ENCODE measurements around the gene TOP3A.

TOP3A gene

DNA sequence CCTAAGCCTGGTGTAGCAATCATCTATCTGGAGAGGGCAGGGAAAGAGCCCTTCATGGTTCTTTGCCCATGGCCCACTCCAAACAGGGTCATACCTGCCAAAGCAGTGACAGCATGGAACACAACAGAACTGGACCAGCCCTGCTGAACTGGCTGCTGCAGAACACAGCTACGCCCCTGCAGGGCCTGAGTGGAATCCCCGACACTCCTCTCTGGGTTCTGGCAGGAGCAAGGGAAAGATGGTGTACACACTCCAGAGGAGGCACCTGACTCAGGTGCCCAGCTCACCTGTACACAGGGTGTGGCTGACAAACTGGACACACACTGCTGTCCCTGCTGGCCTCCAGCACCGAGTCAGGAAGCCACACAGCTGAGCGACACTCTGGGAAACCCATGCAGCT lies 34.5 kb downstream of the TOP3A start:
- no peak for DNase-seq (ENCODE audit: low read depth in 2 of 2)

DNA sequence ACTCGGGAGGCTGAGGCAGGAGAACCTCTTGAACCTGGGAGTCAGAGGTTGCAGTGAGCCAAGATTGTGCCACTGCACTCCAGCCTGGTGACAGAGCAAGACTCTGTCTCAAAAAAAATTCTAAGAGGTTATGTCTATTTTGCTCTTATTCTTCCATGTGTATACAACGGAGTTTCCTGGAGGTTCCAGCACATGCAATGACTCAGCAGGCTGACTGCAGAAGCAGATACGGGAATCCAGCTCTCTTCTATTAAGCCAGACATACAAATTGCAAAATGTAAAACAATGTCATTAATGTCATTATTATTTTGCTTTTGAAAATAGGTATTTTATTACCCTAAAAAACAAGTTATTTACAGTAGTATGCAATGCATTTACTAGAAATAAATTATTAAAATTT lies 35.9 kb downstream of the TOP3A start:
- no peak for DNase-seq (ENCODE audit: low read depth in 2 of 2)

- DNase-seq (ENCODE audit: low read depth in 2 of 2) = no peak
Measured at GRCh38 chr17:18277076-18277475, 37.7 kb downstream of the TOP3A start.

DNA sequence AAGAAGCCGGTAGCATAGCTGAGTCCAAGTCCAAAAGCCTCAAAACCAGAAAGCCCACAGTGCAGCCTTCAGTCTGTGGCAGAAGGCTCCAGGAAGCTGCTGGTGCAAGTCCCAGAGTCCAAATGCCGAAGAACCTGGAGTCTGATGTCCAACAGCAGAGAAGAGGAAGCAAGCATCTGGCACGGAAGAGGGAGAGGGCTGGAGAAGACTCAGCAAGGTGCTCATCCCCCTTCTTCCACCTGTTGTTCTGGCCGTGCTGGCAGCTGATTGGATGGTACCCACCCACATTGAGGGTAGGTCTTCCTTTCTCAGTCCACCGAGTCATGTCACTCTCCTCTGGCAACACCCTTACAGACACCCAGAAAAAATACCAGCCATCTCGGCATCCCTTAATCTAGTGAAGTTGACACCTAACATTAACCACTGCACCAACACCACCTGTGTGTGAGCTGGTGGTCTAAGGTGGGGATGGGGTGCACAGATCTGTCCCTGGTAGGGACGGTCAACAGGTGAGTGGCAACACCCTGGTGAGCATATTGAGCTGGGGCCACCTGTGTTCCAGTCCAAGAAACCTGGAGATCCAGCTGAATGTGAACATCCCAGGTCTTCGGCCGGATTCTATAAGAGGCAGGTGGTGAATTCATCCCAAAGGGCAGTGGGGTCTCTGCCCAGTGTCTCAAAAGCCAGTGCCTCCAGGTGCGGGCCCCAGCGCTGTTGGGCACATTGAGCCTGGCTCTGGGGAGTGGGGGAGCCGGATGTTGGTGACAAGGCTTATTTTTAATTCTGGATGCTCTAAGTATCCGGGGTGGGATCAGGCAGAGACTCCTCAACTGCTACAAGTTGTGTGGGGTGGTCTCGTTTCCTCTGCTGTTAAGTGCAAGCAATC lies 44.5 kb downstream of the TOP3A start:
- DNase-seq (ENCODE audit: low read depth in 2 of 2) = no peak

GRCh38 chr17:18267927-18268711 lies 46.7 kb downstream of the TOP3A start:
- DNase-seq (ENCODE audit: low read depth in 2 of 2) = no peak

DNA sequence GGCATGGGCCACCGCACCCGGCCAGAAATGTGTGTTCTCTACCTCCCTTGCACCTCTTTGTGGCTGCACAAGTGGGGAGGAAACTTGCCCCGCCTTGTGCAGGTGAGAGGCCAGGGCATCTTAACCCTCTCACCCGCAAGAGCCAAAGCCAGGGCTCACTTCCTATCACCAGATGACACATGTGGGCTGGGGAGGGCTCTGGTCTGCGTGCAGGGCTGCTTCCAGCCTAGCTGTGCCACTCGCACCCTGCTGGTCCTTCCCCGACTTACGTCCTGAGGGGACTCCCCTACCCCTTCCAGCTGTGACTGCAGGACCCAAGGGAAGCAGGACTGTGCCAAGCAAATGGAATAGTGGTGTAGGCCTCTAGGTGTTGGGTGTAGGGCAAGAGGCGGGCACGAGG lies 47.4 kb downstream of the TOP3A start:
- no peak for DNase-seq (ENCODE audit: low read depth in 2 of 2)

DNA sequence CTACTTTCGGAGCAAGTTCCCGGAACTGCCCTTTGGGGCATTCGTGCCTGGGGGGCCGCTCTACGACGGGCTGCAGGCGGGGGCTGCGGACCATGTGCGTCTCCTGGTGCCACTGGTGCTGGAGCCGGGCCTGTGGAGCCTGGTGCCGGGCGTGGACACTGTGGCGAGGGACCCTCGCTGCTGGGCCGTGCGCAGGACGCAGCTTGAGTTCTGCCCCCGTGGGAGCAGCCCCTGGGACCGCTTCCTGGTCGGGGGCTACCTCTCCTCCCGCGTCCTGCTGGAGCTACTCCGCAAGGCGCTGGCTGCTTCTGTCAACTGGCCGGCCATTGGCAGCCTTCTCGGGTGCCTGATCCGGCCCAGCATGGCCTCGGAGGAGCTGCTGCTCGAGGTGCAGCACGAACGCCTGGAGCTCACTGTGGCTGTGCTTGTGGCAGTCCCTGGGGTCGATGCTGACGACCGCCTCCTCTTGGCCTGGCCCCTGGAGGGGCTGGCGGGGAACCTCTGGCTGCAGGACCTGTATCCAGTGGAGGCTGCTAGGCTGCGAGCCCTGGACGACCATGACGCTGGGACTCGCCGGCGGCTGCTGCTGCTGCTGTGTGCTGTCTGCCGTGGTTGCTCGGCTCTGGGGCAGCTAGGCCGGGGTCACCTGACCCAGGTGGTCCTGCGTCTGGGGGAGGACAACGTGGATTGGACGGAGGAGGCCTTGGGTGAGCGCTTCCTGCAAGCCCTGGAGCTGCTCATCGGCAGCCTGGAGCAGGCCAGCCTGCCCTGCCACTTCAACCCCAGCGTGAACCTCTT lies 50.7 kb downstream of the TOP3A start:
- DNase-seq (ENCODE audit: low read depth in 2 of 2) = no peak

DNA sequence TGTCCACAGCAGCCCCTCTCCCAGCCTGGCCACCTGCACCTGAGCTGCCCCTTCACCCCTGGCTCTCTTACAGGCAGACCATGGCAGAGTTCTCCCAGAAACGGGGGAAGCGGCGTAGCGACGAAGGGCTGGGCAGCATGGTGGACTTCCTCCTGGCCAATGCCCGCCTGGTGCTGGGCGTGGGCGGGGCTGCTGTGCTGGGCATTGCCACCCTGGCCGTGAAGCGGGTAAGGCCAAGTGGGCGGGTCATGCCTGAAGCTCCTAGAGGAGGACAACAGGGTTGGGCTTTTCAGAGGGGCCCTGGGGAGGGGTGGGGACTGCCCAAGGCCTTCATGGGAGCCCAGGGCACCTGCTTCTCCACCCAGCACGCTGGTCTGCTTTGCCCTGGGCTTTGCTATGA lies 52.2 kb downstream of the TOP3A start:
- no peak for DNase-seq (ENCODE audit: low read depth in 2 of 2)

- no peak for DNase-seq (ENCODE audit: low read depth in 2 of 2)
Measured at GRCh38 chr17:18262111-18262510, 52.7 kb downstream of the TOP3A start.

- no peak for DNase-seq (ENCODE audit: low read depth in 2 of 2)
Measured at GRCh38 chr17:18261659-18262058, 53.1 kb downstream of the TOP3A start.

- DNase-seq (ENCODE audit: low read depth in 2 of 2) = no peak
Measured at GRCh38 chr17:18261146-18261515, 53.7 kb downstream of the TOP3A start.

- DNase-seq (ENCODE audit: low read depth in 2 of 2) = peak; percentile 78 to 81
Measured at GRCh38 chr17:18260332-18261145, 54.3 kb downstream of the TOP3A start, which contains the start of gene MIEF2. MIEF2 (plus strand) TSS chr17:18260662; CDS start chr17:18262721, 2,059 bp downstream.

GRCh38 chr17:18259621-18260331 lies 55.0 kb downstream of the TOP3A start:
- DNase-seq (ENCODE audit: low read depth in 2 of 2) = no peak

DNA sequence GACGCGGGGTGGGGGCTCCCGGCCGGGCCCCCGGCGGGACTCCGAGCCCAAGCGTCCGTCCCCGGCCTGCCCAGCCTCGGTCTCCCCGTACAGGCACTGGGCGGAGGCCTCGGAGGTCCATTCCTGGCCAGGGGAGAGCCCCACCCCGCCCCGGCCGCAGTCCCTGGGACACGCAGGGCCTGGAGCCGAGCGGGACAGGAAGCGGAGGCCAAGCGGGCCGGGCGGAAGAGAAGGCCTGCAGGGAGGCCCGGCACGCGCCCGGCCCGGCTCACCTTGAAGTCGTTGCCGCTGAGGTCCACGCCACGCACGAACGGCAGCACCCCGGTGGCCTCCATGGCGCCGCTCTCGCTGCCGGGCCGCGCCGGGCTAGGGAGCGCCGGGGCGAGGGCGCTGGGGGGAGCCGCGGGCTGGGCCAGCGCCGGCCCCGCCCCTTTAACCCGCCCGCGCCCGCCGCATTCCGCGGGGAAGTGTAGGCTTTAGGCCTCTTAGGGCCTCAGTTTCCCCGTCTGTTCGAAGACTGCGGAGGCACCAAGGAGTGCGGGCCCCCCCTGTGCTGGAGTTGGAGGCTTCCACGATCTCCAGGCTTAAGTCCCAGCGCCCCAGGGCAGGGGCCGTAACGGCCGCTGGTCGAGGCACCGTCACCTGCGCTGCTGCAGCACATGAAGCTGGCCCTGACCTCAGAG lies 56.3 kb downstream of the TOP3A start, which contains the start of gene FLII:
FLII (minus strand) TSS at position 383 of the 683 bp plus-strand sequence; CDS start at position 335, 48 bp downstream.
- DNase-seq (ENCODE audit: low read depth in 2 of 2) = no peak

- no peak for DNase-seq (ENCODE audit: low read depth in 2 of 2)
Measured at GRCh38 chr17:18257982-18258355, 56.8 kb downstream of the TOP3A start.

- DNase-seq (ENCODE audit: low read depth in 2 of 2) = no peak
Measured at GRCh38 chr17:18257268-18257981, 57.4 kb downstream of the TOP3A start.

DNA sequence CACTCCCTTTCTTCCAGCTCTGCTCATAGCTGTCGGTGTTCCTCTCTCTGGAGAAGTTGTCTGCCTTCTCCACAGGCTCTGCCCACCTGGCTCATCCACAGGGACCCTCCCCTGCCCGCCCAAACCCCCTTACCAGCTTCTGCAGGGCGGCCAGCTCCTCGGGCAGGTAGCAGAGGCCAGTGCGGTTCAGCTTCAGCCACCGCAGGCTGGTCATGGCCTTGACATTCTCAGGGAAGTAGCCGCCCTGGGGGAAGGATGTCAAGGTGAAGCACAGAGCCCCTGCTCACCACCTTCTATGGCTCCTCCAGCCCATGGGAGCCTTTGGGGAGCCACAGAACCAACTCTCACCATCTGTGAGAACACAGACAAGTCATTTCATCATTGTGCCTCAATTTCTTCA lies 58.0 kb downstream of the TOP3A start:
- DNase-seq (ENCODE audit: low read depth in 2 of 2) = no peak

GRCh38 chr17:18256351-18256750 lies 58.4 kb downstream of the TOP3A start:
- no peak for DNase-seq (ENCODE audit: low read depth in 2 of 2)
